K562 (cell line): ENCODE data around the gene SPDYE16.
"Not testable (repeated sequence)": the region's sequence is repeated elsewhere in the genome, so short reads cannot be mapped to it uniquely, and the experiment has no call there.

Experiments used
- CHD4 ChIP-seq: fragments of 200-600 bp; sonication (generic); IDR thresholded peaks from 3 replicates; pipeline ENCODE4 v1.6.1; 2012; ENCODE audit warnings: low read depth, mild to moderate bottlenecking, mixed read lengths, low read length, inconsistent platforms; ENCODE audit not compliant: insufficient read depth, insufficient replicate concordance, poor library complexity, severe bottlenecking
- CUX1 ChIP-seq: fragments of 200-800 bp; sonication (Bioruptor generic); IDR thresholded peaks from 2 replicates; pipeline ENCODE4 v1.6.1; 2016; ENCODE audit warnings: missing genetic modification characterization, missing compliant biosample characterization
- MAX ChIP-seq: sonication (generic); formaldehyde crosslinking; IDR thresholded peaks from 2 replicates; pipeline ENCODE4 v1.9.0; 2022; ENCODE audit warnings: mild to moderate bottlenecking, missing genetic modification reagents
- MCM3 ChIP-seq: fragments of 450-650 bp; IDR thresholded peaks from 2 replicates; pipeline ENCODE4 v1.6.1; 2016
- MEF2A ChIP-seq: IDR thresholded peaks from 2 replicates; pipeline ENCODE4 v1.6.1; 2011; ENCODE audit warnings: low read depth, mild to moderate bottlenecking, low read length, moderate library complexity; ENCODE audit not compliant: control insufficient read depth
- NR2C2 ChIP-seq, 2 experiments: fragments of 200-800 bp in 1 of 2; sonication (Bioruptor generic) in 1 of 2; sonication (generic) in 1 of 2; formaldehyde crosslinking in 1 of 2; IDR thresholded peaks; 2 replicates each; pipeline versions ENCODE4 v1.6.1 to v1.8.0; 2016 to 2022; ENCODE audit warnings: mild to moderate bottlenecking in 1 of 2, missing compliant biosample characterization in 1 of 2, missing genetic modification characterization in 1 of 2, missing genetic modification reagents in 1 of 2
- POLR2A ChIP-seq: fragments of 450-650 bp; conservative IDR thresholded peaks from 2 replicates; pipeline ENCODE4 v1.6.1; 2016
- POLR2AphosphoS5 ChIP-seq: IDR thresholded peaks from 2 replicates; pipeline ENCODE4 v1.6.1; 2011; ENCODE audit warnings: mild to moderate bottlenecking, low read depth, low read length, moderate library complexity; ENCODE audit not compliant: control insufficient read depth, insufficient read depth
- TAF1 ChIP-seq: IDR thresholded peaks from 2 replicates; pipeline ENCODE4 v1.6.1; 2011; ENCODE audit warnings: mild to moderate bottlenecking, low read length, moderate library complexity; ENCODE audit not compliant: insufficient read depth, control insufficient read depth, severe bottlenecking; ENCODE audit errors: extremely low read depth
- ZNF3 ChIP-seq: fragments of 250-450 bp; sonication (Bioruptor Pico); IDR thresholded peaks from 2 replicates; pipeline ENCODE4 v1.5.0; 2021; ENCODE audit warnings: mild to moderate bottlenecking, moderate library complexity

- not testable (repeated sequence) for TF ChIP-seq MAX (CRISPR knock-in tag); POLR2AphosphoS5; NR2C2 (CRISPR knock-in tag; IDR thresholded peaks at IDR 0.05); NR2C2 (tag; IDR thresholded peaks at IDR 0.05); MCM3; CHD4; POLR2A; MEF2A; ZNF3 (CRISPR knock-in tag); CUX1; TAF1
These were observed 33.0 kb upstream of the SPDYE16 start for GRCh38 chr7:76575919-76576655.
